Measurements from ENCODE around the gene PHLDB3.

DNA sequence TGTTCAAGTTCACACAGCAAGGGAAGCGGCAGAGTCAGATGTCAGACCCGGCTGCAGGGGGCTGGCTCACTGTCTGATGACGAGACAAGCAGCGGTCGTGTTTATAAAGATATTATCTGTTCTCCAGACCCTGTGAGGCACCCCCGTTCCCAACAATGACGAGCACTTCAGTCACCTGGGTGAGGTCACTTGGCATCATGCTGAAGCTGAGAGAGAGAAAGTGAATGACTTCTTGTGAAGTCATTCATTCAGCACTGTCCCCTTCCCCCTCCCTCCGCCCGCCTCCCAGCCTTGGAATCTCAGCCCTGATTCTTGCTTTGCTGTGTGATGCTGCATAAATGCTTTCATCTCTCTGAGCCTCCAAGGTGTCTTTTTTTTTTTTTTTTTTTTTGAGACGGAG, 34.3 kb downstream of the PHLDB3 start:
- TF ChIP-seq POLR2AphosphoS5 (IDR thresholded peaks at IDR 0.05) (no peak), TAF1 (IDR thresholded peaks at IDR 0.05; ENCODE audit: low read depth) (no peak), EZH2 (IDR thresholded peaks at IDR 0.05; ENCODE audit: borderline replicate concordance, insufficient read depth, low read length, poor library complexity, severe bottlenecking) (no peak)
- TF ChIP-seq, protein P1, sequence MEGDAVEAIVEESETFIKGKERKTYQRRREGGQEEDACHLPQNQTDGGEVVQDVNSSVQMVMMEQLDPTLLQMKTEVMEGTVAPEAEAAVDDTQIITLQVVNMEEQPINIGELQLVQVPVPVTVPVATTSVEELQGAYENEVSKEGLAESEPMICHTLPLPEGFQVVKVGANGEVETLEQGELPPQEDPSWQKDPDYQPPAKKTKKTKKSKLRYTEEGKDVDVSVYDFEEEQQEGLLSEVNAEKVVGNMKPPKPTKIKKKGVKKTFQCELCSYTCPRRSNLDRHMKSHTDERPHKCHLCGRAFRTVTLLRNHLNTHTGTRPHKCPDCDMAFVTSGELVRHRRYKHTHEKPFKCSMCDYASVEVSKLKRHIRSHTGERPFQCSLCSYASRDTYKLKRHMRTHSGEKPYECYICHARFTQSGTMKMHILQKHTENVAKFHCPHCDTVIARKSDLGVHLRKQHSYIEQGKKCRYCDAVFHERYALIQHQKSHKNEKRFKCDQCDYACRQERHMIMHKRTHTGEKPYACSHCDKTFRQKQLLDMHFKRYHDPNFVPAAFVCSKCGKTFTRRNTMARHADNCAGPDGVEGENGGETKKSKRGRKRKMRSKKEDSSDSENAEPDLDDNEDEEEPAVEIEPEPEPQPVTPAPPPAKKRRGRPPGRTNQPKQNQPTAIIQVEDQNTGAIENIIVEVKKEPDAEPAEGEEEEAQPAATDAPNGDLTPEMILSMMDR (IDR thresholded peaks at IDR 0.05; ENCODE audit: poor library complexity, severe bottlenecking), result no peak

Measured in neural cell (in vitro differentiated cells).